ENCODE results near the gene MAGI1. TPM values are rescaled to one million over a fixed set of nuclear protein-coding genes. Genes with fewer than 3 reads are reported as not detected.
"Not testable (repeated sequence)": the region's sequence is repeated elsewhere in the genome, so short reads cannot be mapped to it uniquely, and the experiment has no call there.

The MAGI1 gene
- total RNA-seq, 1 donor from 2014 or later, result 101 TPM

GRCh38 chr3:65614585-65614984 is 424.1 kb downstream of the MAGI1 start:
- DNase-seq, result no peak

GRCh38 chr3:65607965-65608460 is 430.7 kb downstream of the MAGI1 start:
- DNase-seq, result not testable (repeated sequence)

- no peak for DNase-seq
Observed at GRCh38 chr3:65607101-65607500, 431.6 kb downstream of the MAGI1 start.

- DNase-seq, result no peak
Observed at GRCh38 chr3:65605876-65606432, 432.8 kb downstream of the MAGI1 start.

GRCh38 chr3:65604863-65605526 is 433.7 kb downstream of the MAGI1 start:
- DNase-seq, result peak; percentile 22

GRCh38 chr3:65603631-65604030 is 435.1 kb downstream of the MAGI1 start:
- no peak for DNase-seq

GRCh38 chr3:65600888-65601287 is 437.8 kb downstream of the MAGI1 start:
- no peak for DNase-seq

GRCh38 chr3:65597952-65598413 is 440.7 kb downstream of the MAGI1 start:
- no peak for DNase-seq

- DNase-seq, result peak; percentile 52
Observed at GRCh38 chr3:65597226-65597951, 441.3 kb downstream of the MAGI1 start.

GRCh38 chr3:65596571-65597225 is 442.0 kb downstream of the MAGI1 start:
- no peak for DNase-seq

GRCh38 chr3:65596029-65596300 is 442.8 kb downstream of the MAGI1 start:
- DNase-seq, result no peak

GRCh38 chr3:65595222-65596028 is 443.3 kb downstream of the MAGI1 start:
- no peak for DNase-seq

- no peak for DNase-seq
Observed at GRCh38 chr3:65593780-65594752, 444.7 kb downstream of the MAGI1 start.

- no peak for DNase-seq
Observed at GRCh38 chr3:65591313-65591712, 447.4 kb downstream of the MAGI1 start.

GRCh38 chr3:65588884-65589283 is 449.8 kb downstream of the MAGI1 start:
- no peak for DNase-seq

- DNase-seq, result no peak
Observed at GRCh38 chr3:65587650-65588439, 450.9 kb downstream of the MAGI1 start.

GRCh38 chr3:65584913-65585312 is 453.8 kb downstream of the MAGI1 start:
- no peak for DNase-seq

- DNase-seq, result no peak
Observed at GRCh38 chr3:65584002-65584401, 454.7 kb downstream of the MAGI1 start.

- DNase-seq, result no peak
Observed at GRCh38 chr3:65583188-65583587, 455.5 kb downstream of the MAGI1 start.

GRCh38 chr3:65582012-65582717 is 456.6 kb downstream of the MAGI1 start:
- no peak for DNase-seq
